Measurements from ENCODE around the gene DNASE2. TPM values are rescaled to one million over a fixed set of nuclear protein-coding genes. Genes with fewer than 3 reads are reported as not detected.

DNASE2 gene
- total and polyA plus RNA-seq, 2 of the 8 experiments (the other 6 are each of a cell fraction or from before 2014, with no cell fraction given) = 33.2 to 48.2 TPM

GRCh38 chr19:12884627-12884925 is 3.3 kb upstream of the DNASE2 start:
- H2BK20ac ChIP-seq (ENCODE audit: low read length) = peak overlapping the region; percentile 66; the same call in 1 of the 2 replicates
- peak overlapping the region; percentile 94 for H4K91ac ChIP-seq (replicated peaks; ENCODE audit: insufficient read length, low read length)
- H4K5ac ChIP-seq (ENCODE audit: insufficient read length, low read depth, low read length) = peak overlapping the region; percentile 59
- TF ChIP-seq YY1 (IDR thresholded peaks at IDR 0.05; ENCODE audit: low read depth, low read length) (no peak), POU5F1 (IDR thresholded peaks at IDR 0.05; ENCODE audit: low read depth, low read length) (no peak), FOSL1 (IDR thresholded peaks at IDR 0.05; ENCODE audit: insufficient read depth, low read depth, low read length) (no peak), TAF7 (optimal IDR thresholded peaks at IDR 0.05; ENCODE audit: borderline replicate concordance, low read depth, low read length) (no peak), CHD2 (IDR thresholded peaks at IDR 0.05; ENCODE audit: low read length) (no peak)
- H3K23me2 ChIP-seq (ENCODE audit: low read depth, low read length) = peaks cover 11% of the 10 kb centered on the region; the same call in 1 of the 2 replicates
- H3K14ac ChIP-seq (ENCODE audit: insufficient read length) = no peak overlapping the region
- no peak overlapping the region for H3K23ac ChIP-seq (ENCODE audit: insufficient read length)
- no peaks in the 10 kb centered on the region for H3K79me2 ChIP-seq (ENCODE audit: control insufficient read depth in 1 of 2, insufficient read depth in 2 of 2, low read length in 2 of 2)
- peak overlapping the region; percentile 60 for H3K18ac ChIP-seq (ENCODE audit: extremely low read depth, low read length)
- peak overlapping the region; percentile 99 for H2BK12ac ChIP-seq (ENCODE audit: low read depth, low read length)
- ChIA-PET CTCF (ENCODE audit: partially characterized antibody) (interaction anchor here (0.6 to 2.3 kb wide), 24 partner anchors 9 to 745 kb away, joined by 3 to 19 read pairs (median 4); partner anchors contain the start of genes RNASEH2A, THSD8 and ZNF20), POLR2A (ENCODE audit: partially characterized antibody) (interaction anchor here (0.6 to 12.3 kb wide), 24 partner anchors 8 to 93 kb away, joined by 3 to 110 read pairs (median 6); partner anchors contain the start of genes CALR, FARSA, GADD45GIP1 and GCDH)
- H3K27ac ChIP-seq (ENCODE audit: low read depth, low read length) = peak overlapping the region; percentile 68; the same call in 1 of the 2 replicates
- 0 out of 2 replicates have a peak overlapping the region, but pooled peaks have one; percentile 6 for H2AK5ac ChIP-seq (ENCODE audit: low read depth, low read length)
- H2AFZ ChIP-seq (ENCODE audit: low read length) = peak overlapping the region; percentile 2; the same call in 1 of the 2 replicates
- H3K9me3 ChIP-seq (ENCODE audit: insufficient read depth in 2 of 2, low read depth in 1 of 2, low read length in 1 of 2) = no peaks in the 10 kb centered on the region; a peak in 2 of 4 replicates
- H3K9ac ChIP-seq (replicated peaks in 1 of 4; ENCODE audit: extremely low read depth in 1 of 4, low read depth in 3 of 4, low read length in 3 of 4) = 0 out of 7 replicates have a peak overlapping the region, but pooled peaks of 2 of the 4 experiments have one; percentile 20 to 23
- H3K27me3 ChIP-seq (replicated peaks in 1 of 4; ENCODE audit: control insufficient read depth in 3 of 4, extremely low read depth in 1 of 4, insufficient read depth in 3 of 4, low read length in 3 of 4) = peaks cover 0 to 9% (median 4%) of the 10 kb centered on the region in 4 experiments; a peak in 4 of 7 replicates
- peak overlapping the region; percentile 99 for H3K4ac ChIP-seq (replicated peaks; ENCODE audit: insufficient read length, low read depth, low read length)
- 87% methylated on average over 12 of the region's 12 CpGs; no CpG with 5 or more reads in 1 of the 2 experiments for WGBS, 2 experiments (ENCODE audit: extremely low coverage in 1 of 2, insufficient coverage in 1 of 2, insufficient read length in 1 of 2, insufficient replicate concordance in 2 of 2, low coverage in 1 of 2, low lambda C conversion rate in 2 of 2, missing lambda C conversion rate in 1 of 2)
- no peak for FAIRE-seq
- H4K8ac ChIP-seq (ENCODE audit: extremely low read depth, insufficient read depth, low read length) = peak overlapping the region; percentile 90; the same call in 1 of the 2 replicates
- no peaks in the 10 kb centered on the region for H3K79me1 ChIP-seq (ENCODE audit: low read depth, low read length)
- peak overlapping the region; percentile 52 for H3K56ac ChIP-seq (replicated peaks; ENCODE audit: insufficient read length, low read depth, low read length)
- no peaks in the 10 kb centered on the region for H4K20me1 ChIP-seq (replicated peaks in 1 of 2; ENCODE audit: control insufficient read depth in 1 of 2, insufficient read depth in 2 of 2, low read length in 2 of 2)
- H3K4me2 ChIP-seq (ENCODE audit: insufficient read depth in 1 of 2, low read depth in 2 of 2, low read length in 2 of 2) = peak overlapping the region; percentile 75 to 97
- peak overlapping the region; percentile 3 to 77 (median 48); a peak in 5 of 8 replicates for H3K4me3 ChIP-seq (ENCODE audit: extremely low read depth in 1 of 4, insufficient read depth in 2 of 4, low read depth in 3 of 4, low read length in 4 of 4)
- H3K36me3 ChIP-seq (ENCODE audit: control insufficient read depth in 2 of 4, insufficient read depth in 4 of 4, low read length in 3 of 4) = no peaks in the 10 kb centered on the region
- peaks cover 0 to 7% (median 6%) of the 10 kb centered on the region in 4 experiments; a peak in 5 of 7 replicates for H3K4me1 ChIP-seq (replicated peaks in 1 of 4; ENCODE audit: control insufficient read depth in 3 of 4, insufficient read depth in 4 of 4, low read length in 3 of 4)
- H2BK120ac ChIP-seq (replicated peaks; ENCODE audit: low read depth, low read length) = peak overlapping the region; percentile 81
- peak overlapping the region; percentile 85 for H2BK5ac ChIP-seq (ENCODE audit: low read depth, low read length)
- DNase-seq (ENCODE audit: low read depth in 1 of 2, low spot score in 2 of 2) = no peak
- peak overlapping the region; percentile 96; the same call in 1 of the 2 replicates for H2BK15ac ChIP-seq (ENCODE audit: low read length)

Measured in H1 (cell line).